Measurements from ENCODE around the gene PRPSAP1. TPM values are rescaled to one million over a fixed set of nuclear protein-coding genes. Genes with fewer than 3 reads are reported as not detected.

The PRPSAP1 gene
- total RNA-seq, 1 experiment from 2014 or later = 25.9 TPM

GRCh38 chr17:76327696-76328095, 26.0 kb downstream of the PRPSAP1 start:
- ChIA-PET CTCF (interaction anchor here (0.6 to 1.8 kb wide), 4 partner anchors 48 to 179 kb away, joined by 3 to 5 read pairs (median 4); no protein-coding TSS in a partner anchor), POLR2A (no interaction called here)
- H3K9me3 Mint-ChIP-seq (ENCODE audit: unreplicated experiment) = no peaks in the 10 kb centered on the region
- BruUV-seq (replicated peaks) = no TSS peak
- intact Hi-C loops (cut with micrococcal nuclease) = no loop called here
- TF ChIP-seq, protein P1, sequence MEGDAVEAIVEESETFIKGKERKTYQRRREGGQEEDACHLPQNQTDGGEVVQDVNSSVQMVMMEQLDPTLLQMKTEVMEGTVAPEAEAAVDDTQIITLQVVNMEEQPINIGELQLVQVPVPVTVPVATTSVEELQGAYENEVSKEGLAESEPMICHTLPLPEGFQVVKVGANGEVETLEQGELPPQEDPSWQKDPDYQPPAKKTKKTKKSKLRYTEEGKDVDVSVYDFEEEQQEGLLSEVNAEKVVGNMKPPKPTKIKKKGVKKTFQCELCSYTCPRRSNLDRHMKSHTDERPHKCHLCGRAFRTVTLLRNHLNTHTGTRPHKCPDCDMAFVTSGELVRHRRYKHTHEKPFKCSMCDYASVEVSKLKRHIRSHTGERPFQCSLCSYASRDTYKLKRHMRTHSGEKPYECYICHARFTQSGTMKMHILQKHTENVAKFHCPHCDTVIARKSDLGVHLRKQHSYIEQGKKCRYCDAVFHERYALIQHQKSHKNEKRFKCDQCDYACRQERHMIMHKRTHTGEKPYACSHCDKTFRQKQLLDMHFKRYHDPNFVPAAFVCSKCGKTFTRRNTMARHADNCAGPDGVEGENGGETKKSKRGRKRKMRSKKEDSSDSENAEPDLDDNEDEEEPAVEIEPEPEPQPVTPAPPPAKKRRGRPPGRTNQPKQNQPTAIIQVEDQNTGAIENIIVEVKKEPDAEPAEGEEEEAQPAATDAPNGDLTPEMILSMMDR (IDR thresholded peaks at IDR 0.05; ENCODE audit: unreplicated experiment) = no peak
- no peak overlapping the region for H3K27ac Mint-ChIP-seq (ENCODE audit: low read depth, unreplicated experiment)
- peaks cover 57% of the 10 kb centered on the region for H3K36me3 Mint-ChIP-seq (ENCODE audit: insufficient read depth, unreplicated experiment)
- H3K27me3 Mint-ChIP-seq (ENCODE audit: insufficient read depth, unreplicated experiment) = no peaks in the 10 kb centered on the region
- H3K4me1 Mint-ChIP-seq (ENCODE audit: insufficient read depth, unreplicated experiment) = no peaks in the 10 kb centered on the region
- DNase-seq (ENCODE audit: unreplicated experiment) = no peak
- no peak overlapping the region for H3K4me3 Mint-ChIP-seq (ENCODE audit: unreplicated experiment)

GRCh38 chr17:76326306-76326705, 27.4 kb downstream of the PRPSAP1 start:
- POLR2A ChIA-PET = no interaction called here
- BruUV-seq (replicated peaks) = no TSS peak

DNA sequence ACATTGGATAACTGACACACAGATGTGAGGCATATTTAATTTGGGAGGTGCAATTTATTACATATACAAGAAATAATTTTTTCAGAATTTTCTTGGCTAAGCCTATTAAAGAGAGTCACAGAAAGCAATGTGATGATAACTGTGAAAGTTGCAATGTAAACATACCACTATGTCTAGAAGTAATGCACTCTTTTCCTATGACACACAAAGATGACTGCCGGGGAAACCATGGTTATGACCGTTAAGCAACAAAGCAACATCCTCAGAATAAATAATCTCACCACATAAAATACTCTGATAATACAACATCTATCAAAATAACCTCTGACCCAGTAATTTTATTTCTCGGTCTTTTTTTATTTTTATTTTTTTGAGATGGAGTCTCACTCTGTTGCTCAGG, 35.1 kb downstream of the PRPSAP1 start:
- H3K4me1 Mint-ChIP-seq (ENCODE audit: insufficient read depth, unreplicated experiment) = no peaks in the 10 kb centered on the region
- intact Hi-C loops (cut with micrococcal nuclease) = no loop called here
- peaks cover 52% of the 10 kb centered on the region for H3K36me3 Mint-ChIP-seq (ENCODE audit: insufficient read depth, unreplicated experiment)
- H3K27ac Mint-ChIP-seq (ENCODE audit: low read depth, unreplicated experiment) = no peak overlapping the region
- H3K4me3 Mint-ChIP-seq (ENCODE audit: unreplicated experiment) = no peak overlapping the region
- BruUV-seq (replicated peaks) = no TSS peak
- TF ChIP-seq, protein P1 (IDR thresholded peaks at IDR 0.05; ENCODE audit: unreplicated experiment) = no peak
- ChIA-PET CTCF (interaction anchor here (1.2 kb wide), 1 partner anchor 20 kb away, joined by 3 read pairs; no protein-coding TSS in a partner anchor), POLR2A (interaction anchor here (1.6 kb wide), 1 partner anchor 13 kb away, joined by 4 read pairs; no protein-coding TSS in a partner anchor)
- no peaks in the 10 kb centered on the region for H3K27me3 Mint-ChIP-seq (ENCODE audit: insufficient read depth, unreplicated experiment)
- DNase-seq (ENCODE audit: unreplicated experiment) = no peak
- H3K9me3 Mint-ChIP-seq (ENCODE audit: unreplicated experiment) = no peaks in the 10 kb centered on the region

More at GRCh38 chr17:76326306-76326705, 27.4 kb downstream of the PRPSAP1 start:
- TF ChIP-seq, protein P1 (IDR thresholded peaks at IDR 0.05; ENCODE audit: unreplicated experiment) = no peak
- CTCF ChIA-PET = interaction anchor here (0.5 kb wide), 1 partner anchor 39 kb away, joined by 3 read pairs; no protein-coding TSS in a partner anchor
- DNase-seq (ENCODE audit: unreplicated experiment) = no peak
- intact Hi-C loops (cut with micrococcal nuclease) = no loop called here
- peaks cover 71% of the 10 kb centered on the region for H3K36me3 Mint-ChIP-seq (ENCODE audit: insufficient read depth, unreplicated experiment)
- H3K27ac Mint-ChIP-seq (ENCODE audit: low read depth, unreplicated experiment) = no peak overlapping the region
- no peak overlapping the region for H3K4me3 Mint-ChIP-seq (ENCODE audit: unreplicated experiment)
- no peaks in the 10 kb centered on the region for H3K4me1 Mint-ChIP-seq (ENCODE audit: insufficient read depth, unreplicated experiment)
- no peaks in the 10 kb centered on the region for H3K9me3 Mint-ChIP-seq (ENCODE audit: unreplicated experiment)
- no peaks in the 10 kb centered on the region for H3K27me3 Mint-ChIP-seq (ENCODE audit: insufficient read depth, unreplicated experiment)

DNA sequence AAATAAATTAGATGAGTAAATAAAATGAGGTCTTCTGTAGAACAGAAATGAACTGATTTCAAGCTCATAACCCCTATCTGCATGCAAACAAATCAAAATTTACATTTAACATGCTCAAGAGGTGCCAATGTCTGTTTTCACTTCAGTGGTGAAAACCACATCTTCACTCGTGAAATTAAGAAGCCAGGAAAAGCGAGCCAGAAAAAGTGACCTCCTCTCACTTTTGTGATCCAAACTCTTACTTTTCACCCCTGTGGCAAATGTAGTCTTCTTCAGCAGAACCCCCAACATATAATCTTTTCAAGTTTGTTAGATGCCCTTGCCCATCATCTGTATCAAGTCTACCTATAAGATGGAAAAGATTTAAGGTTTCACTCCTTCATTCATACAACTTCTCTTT, 36.2 kb downstream of the PRPSAP1 start:
- no peaks in the 10 kb centered on the region for H3K4me1 Mint-ChIP-seq (ENCODE audit: insufficient read depth, unreplicated experiment)
- TF ChIP-seq, protein P1 (IDR thresholded peaks at IDR 0.05; ENCODE audit: unreplicated experiment) = no peak
- ChIA-PET CTCF (interaction anchor here (1.2 to 1.5 kb wide), 2 partner anchors 19 to 81 kb away, joined by 3 to 7 read pairs; no protein-coding TSS in a partner anchor), POLR2A (interaction anchor here (1.6 kb wide), 1 partner anchor 14 kb away, joined by 4 read pairs; no protein-coding TSS in a partner anchor)
- no peaks in the 10 kb centered on the region for H3K27me3 Mint-ChIP-seq (ENCODE audit: insufficient read depth, unreplicated experiment)
- no peak overlapping the region for H3K4me3 Mint-ChIP-seq (ENCODE audit: unreplicated experiment)
- no peaks in the 10 kb centered on the region for H3K9me3 Mint-ChIP-seq (ENCODE audit: unreplicated experiment)
- peaks cover 49% of the 10 kb centered on the region for H3K36me3 Mint-ChIP-seq (ENCODE audit: insufficient read depth, unreplicated experiment)
- DNase-seq (ENCODE audit: unreplicated experiment) = no peak
- intact Hi-C loops (cut with micrococcal nuclease) = no loop called here
- H3K27ac Mint-ChIP-seq (ENCODE audit: low read depth, unreplicated experiment) = no peak overlapping the region
- BruUV-seq (replicated peaks) = no TSS peak

Data from MCF 10A (cell line).